Transverse colon (tissue), 4 donors: ENCODE measurements around the gene DAND5. TPM values are rescaled to one million over a fixed set of nuclear protein-coding genes. Genes with fewer than 3 reads are reported as not detected.

Source experiments
- DNase-seq: peaks from one replicate; pipeline ENCODE4 v3.0.0-alpha.2; 2019
- H3K27ac ChIP-seq, 4 donors: fragments of 200-600 bp; sonication (generic); 2 replicates each; pipeline ENCODE4 v1.5.1; 2016 to 2018; ENCODE audit warnings: inconsistent platforms in 4 of 4
- H3K27me3 ChIP-seq: fragments of 200-600 bp; sonication (generic); 2 replicates; pipeline ENCODE4 v1.5.1; 2017; ENCODE audit warnings: inconsistent platforms
- H3K36me3 ChIP-seq, 4 donors: fragments of 200-600 bp; sonication (generic); 2 replicates each; pipeline ENCODE4 v1.5.1; 2017 to 2019; ENCODE audit warnings: inconsistent platforms in 4 of 4
- H3K4me1 ChIP-seq, 4 donors: fragments of 200-600 bp; sonication (generic); 2 replicates each; pipeline ENCODE4 v1.5.1; 2017 to 2020; ENCODE audit warnings: inconsistent platforms in 4 of 4
- H3K4me3 ChIP-seq, 4 donors: fragments of 200-600 bp; sonication (generic); 1 replicate in 1 of 4; 2 replicates in 3 of 4; pipeline versions ENCODE4 v1.5.1 to v1.6.1; 2017 to 2019; ENCODE audit warnings: inconsistent platforms in 4 of 4
- H3K9me3 ChIP-seq, 2 donors: fragments of 200-600 bp; sonication (generic); 2 replicates each; pipeline ENCODE4 v1.5.1; 2017 to 2019; ENCODE audit warnings: inconsistent platforms in 2 of 2
- EP300 ChIP-seq: sonication (generic); formaldehyde crosslinking; IDR thresholded peaks from one replicate; pipeline ENCODE4 v1.6.1; 2017; ENCODE audit warnings: antibody characterized with exemption, low read depth
- POLR2A ChIP-seq: fragments of 450-650 bp; IDR thresholded peaks from one replicate; pipeline ENCODE4 v1.6.1; 2016; ENCODE audit warnings: antibody characterized with exemption, mild to moderate bottlenecking, moderate library complexity
- POLR2AphosphoS5 ChIP-seq, 3 donors: sonication (generic); formaldehyde crosslinking; IDR thresholded peaks; one replicate each; pipeline ENCODE4 v1.6.1; 2016; ENCODE audit warnings: antibody characterized with exemption in 3 of 3
- WGBS, 2 donors: methylation state at CpG; one replicate each; pipeline ENCODE4 v1.1.5; 2018; ENCODE audit warnings: low coverage in 1 of 2; 5-methylcytosine and 5-hydroxymethylcytosine counted together
- in situ Hi-C, 4 donors: fragments of 200-750 bp; cut with MboI; loops; one replicate each; pipeline versions ENCODE4 v1.15.0 to v1.15.1; 2017; ENCODE audit warnings: low sequenced_read_pairs in 3 of 4, low pct_ligation_motif_present in 1 of 4, low pct_unique_long_range_greater_than_20kb in 1 of 4
- intact Hi-C: fragments of 100-400 bp; cut with DNase I; formaldehyde crosslinking; loops from one replicate; pipeline ENCODE4 v1.15.1; 2023; ENCODE audit warnings: low total_unique reads
- small RNA-seq, 4 donors: library from RNA; depleted of rRNA; stranded (forward); fragments of <200 nt; gene quantifications; one replicate each; pipeline ENCODE3, GENCODE V24; 2016
- total RNA-seq, 4 donors: library from RNA; depleted of rRNA; stranded (reverse); fragments of >200 nt; gene quantifications; one replicate each; pipeline ENCODE4 v1.1.0, GENCODE V29; 2016
- TF ChIP-seq, protein P1 (sequence below), 5 experiments: fragments of 200-600 bp in 3 of 5; fragments of 450-650 bp in 2 of 5; sonication (generic) in 3 of 5; IDR thresholded peaks; 1 replicate in 2 of 5; 2 replicates in 3 of 5; pipeline ENCODE4 v1.5.1; 2016 to 2017; ENCODE audit warnings: antibody characterized with exemption in 5 of 5, inconsistent platforms in 3 of 5, mild to moderate bottlenecking in 2 of 5, moderate library complexity in 1 of 5

Gene DAND5
- total RNA-seq, 4 donors from 2014 or later: 0.27 to 0.32 TPM; not detected in 2

DNA sequence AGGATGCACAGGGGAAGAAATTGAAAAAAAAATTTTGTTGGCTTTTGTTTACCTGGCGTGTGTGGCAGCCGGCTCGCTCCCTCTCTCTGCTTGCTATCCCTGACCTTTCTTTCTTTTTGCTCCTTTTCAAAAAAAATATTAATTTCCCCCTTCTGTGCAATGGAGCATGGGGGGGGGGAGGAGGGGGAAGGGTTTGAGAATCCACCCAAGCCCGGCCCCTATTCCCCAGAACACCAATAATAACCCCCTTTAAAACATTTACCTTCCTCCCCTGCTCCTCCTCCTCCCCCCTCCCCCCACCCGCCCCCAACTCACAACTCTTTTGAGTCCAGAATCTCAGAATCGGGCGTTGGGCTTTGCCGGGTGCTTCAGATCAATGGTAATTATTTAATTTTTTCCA lies 54.3 kb downstream of the DAND5 start:
- Histone ChIP-seq H3K4me3 (peak overlapping the region; percentile 8 to 45 (median 28)), H3K27me3 (no peaks in the 10 kb centered on the region), H3K27ac (peak overlapping the region; percentile 87 to 91 (median 90)), H3K36me3 (no peaks in the 10 kb centered on the region), H3K4me1 (peaks cover 55 to 95% (median 84%) of the 10 kb centered on the region in 4 donors), H3K9me3 (no peaks in the 10 kb centered on the region)
- DNase-seq: no peak
- in situ Hi-C loops: no loop called here
- WGBS, 2 donors: 2 to 6% methylated on average over 8 of the region's 8 CpGs
- intact Hi-C loops: no loop called here
- no peak for TF ChIP-seq EP300
- no peak for TF ChIP-seq POLR2AphosphoS5 (IDR thresholded peaks at IDR 0.05)
- TF ChIP-seq, protein P1, sequence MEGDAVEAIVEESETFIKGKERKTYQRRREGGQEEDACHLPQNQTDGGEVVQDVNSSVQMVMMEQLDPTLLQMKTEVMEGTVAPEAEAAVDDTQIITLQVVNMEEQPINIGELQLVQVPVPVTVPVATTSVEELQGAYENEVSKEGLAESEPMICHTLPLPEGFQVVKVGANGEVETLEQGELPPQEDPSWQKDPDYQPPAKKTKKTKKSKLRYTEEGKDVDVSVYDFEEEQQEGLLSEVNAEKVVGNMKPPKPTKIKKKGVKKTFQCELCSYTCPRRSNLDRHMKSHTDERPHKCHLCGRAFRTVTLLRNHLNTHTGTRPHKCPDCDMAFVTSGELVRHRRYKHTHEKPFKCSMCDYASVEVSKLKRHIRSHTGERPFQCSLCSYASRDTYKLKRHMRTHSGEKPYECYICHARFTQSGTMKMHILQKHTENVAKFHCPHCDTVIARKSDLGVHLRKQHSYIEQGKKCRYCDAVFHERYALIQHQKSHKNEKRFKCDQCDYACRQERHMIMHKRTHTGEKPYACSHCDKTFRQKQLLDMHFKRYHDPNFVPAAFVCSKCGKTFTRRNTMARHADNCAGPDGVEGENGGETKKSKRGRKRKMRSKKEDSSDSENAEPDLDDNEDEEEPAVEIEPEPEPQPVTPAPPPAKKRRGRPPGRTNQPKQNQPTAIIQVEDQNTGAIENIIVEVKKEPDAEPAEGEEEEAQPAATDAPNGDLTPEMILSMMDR (IDR thresholded peaks at IDR 0.05): no peak
- TF ChIP-seq POLR2A: no peak

Small RNA genes lying within 50 kb of the gene (small RNA-seq; reads per million reads assigned to genes)
- gene MIR5695: 0 to 0.42 (median 0.14) reads per million in 4 donors
- gene MIR6515: 0 to 0.70 (median 0.14) reads per million in 4 donors

Other genes with a start within 250 kb of the DAND5 start
- 100 to 1,000 TPM in 1 of 4 donors, 10 to 100 TPM in 3; 39.2 to 128 (median 62.7) TPM for gene TNPO2, start 245.6 kb upstream of the DAND5 start, total RNA-seq
- 100 to 1,000 TPM; 295 to 760 (median 327) TPM for gene TRIR, start 234.9 kb upstream of the DAND5 start, total RNA-seq
- gene GET3, start 232.1 kb upstream of the DAND5 start, total RNA-seq: 10 to 100 TPM; 18.3 to 75.2 (median 43.6) TPM
- 100 to 1,000 TPM; 121 to 325 (median 141) TPM for gene BEST2, start 217.8 kb upstream of the DAND5 start, total RNA-seq
- 100 to 1,000 TPM; 138 to 387 (median 215) TPM for gene HOOK2, start 194.0 kb upstream of the DAND5 start, total RNA-seq
- gene JUNB, start 178.1 kb upstream of the DAND5 start, total RNA-seq: 100 to 1,000 TPM; 386 to 857 (median 664) TPM
- gene PRDX2, start 167.8 kb upstream of the DAND5 start, total RNA-seq: 100 to 1,000 TPM; 172 to 357 (median 198) TPM
- 1 to 10 TPM in 1 of 4 donors, not detected in 3; 1.6 TPM for gene THSD8, start 167.5 kb upstream of the DAND5 start, total RNA-seq
- gene RNASEH2A, start 163.0 kb upstream of the DAND5 start, total RNA-seq: 10 to 100 TPM in 1 of 4 donors, 1 to 10 TPM in 2, not detected in 1; 2.7 to 17.5 (median 4.0) TPM
- not detected for gene RTBDN, start 135.0 kb upstream of the DAND5 start, total RNA-seq
- gene MAST1, start 131.1 kb upstream of the DAND5 start, total RNA-seq: 1 to 10 TPM in 1 of 4 donors, under 1 TPM in 2, not detected in 1; 0.64 to 2.4 (median 0.82) TPM
- gene DNASE2, start 88.1 kb upstream of the DAND5 start, total RNA-seq: 10 to 100 TPM; 24.6 to 34.4 (median 34.4) TPM
- gene KLF1, start 82.4 kb upstream of the DAND5 start, total RNA-seq: under 1 TPM in 1 of 4 donors, not detected in 3; 0.32 TPM
- gene GCDH, start 78.4 kb upstream of the DAND5 start, total RNA-seq: 10 to 100 TPM in 3 of 4 donors, 1 to 10 TPM in 1; 1.9 to 43.4 (median 33.2) TPM
- gene SYCE2, start 50.3 kb upstream of the DAND5 start, total RNA-seq: under 1 TPM in 1 of 4 donors, not detected in 3; 0.68 TPM
- 10 to 100 TPM; 18.0 to 40.8 (median 32.6) TPM for gene FARSA, start 35.9 kb upstream of the DAND5 start, total RNA-seq
- 100 to 1,000 TPM; 181 to 444 (median 317) TPM for gene CALR, start 31.0 kb upstream of the DAND5 start, total RNA-seq
- 10 to 100 TPM; 57.9 to 87.9 (median 75.9) TPM for gene RAD23A, start 23.7 kb upstream of the DAND5 start, total RNA-seq
- gene GADD45GIP1, start 12.4 kb upstream of the DAND5 start, total RNA-seq: 10 to 100 TPM; 28.6 to 55.0 (median 33.6) TPM
- 10 to 100 TPM; 25.4 to 53.1 (median 29.3) TPM for gene NFIX, start 25.9 kb downstream of the DAND5 start, total RNA-seq
- 10 to 100 TPM in 3 of 4 donors, 1 to 10 TPM in 1; 4.5 to 33.4 (median 16.7) TPM for gene LYL1, start 133.3 kb downstream of the DAND5 start, total RNA-seq
- 100 to 1,000 TPM in 1 of 4 donors, 10 to 100 TPM in 3; 26.6 to 199 (median 60.7) TPM for gene TRMT1, start 147.2 kb downstream of the DAND5 start, total RNA-seq
- gene NACC1, start 148.7 kb downstream of the DAND5 start, total RNA-seq: 10 to 100 TPM; 31.6 to 54.2 (median 36.5) TPM
- 100 to 1,000 TPM in 1 of 4 donors, 10 to 100 TPM in 3; 69.7 to 164 (median 84.2) TPM for gene STX10, start 180.8 kb downstream of the DAND5 start, total RNA-seq
- gene IER2, start 180.8 kb downstream of the DAND5 start, total RNA-seq: 100 to 1,000 TPM; 184 to 503 (median 244) TPM